Epithelial cell of proximal tubule (primary cell): ENCODE data around the gene THAP10. TPM values are rescaled to one million over a fixed set of nuclear protein-coding genes. Genes with fewer than 3 reads are reported as not detected.

Experiments
- DNase-seq: peaks from one replicate; pipeline ENCODE4 v3.0.0-alpha.2; 2011; ENCODE audit warnings: low read depth
- H3K4me3 ChIP-seq: 2 replicates; pipeline ENCODE4 v1.5.1; 2011; ENCODE audit warnings: low read depth, mild to moderate bottlenecking, low read length
- total RNA-seq: library from RNA; depleted of rRNA; stranded (reverse); fragments of >200 nt; gene quantifications from 2 replicates; pipeline ENCODE4 v1.2.3, GENCODE V29; 2015
- TF ChIP-seq, protein P1 (sequence below): conservative IDR thresholded peaks from 2 replicates; pipeline ENCODE4 v1.5.1; 2012; ENCODE audit warnings: low read depth, mild to moderate bottlenecking, low read length

The THAP10 gene
- total RNA-seq, 1 donor from 2014 or later: 9.1 TPM

- TF ChIP-seq, protein P1, sequence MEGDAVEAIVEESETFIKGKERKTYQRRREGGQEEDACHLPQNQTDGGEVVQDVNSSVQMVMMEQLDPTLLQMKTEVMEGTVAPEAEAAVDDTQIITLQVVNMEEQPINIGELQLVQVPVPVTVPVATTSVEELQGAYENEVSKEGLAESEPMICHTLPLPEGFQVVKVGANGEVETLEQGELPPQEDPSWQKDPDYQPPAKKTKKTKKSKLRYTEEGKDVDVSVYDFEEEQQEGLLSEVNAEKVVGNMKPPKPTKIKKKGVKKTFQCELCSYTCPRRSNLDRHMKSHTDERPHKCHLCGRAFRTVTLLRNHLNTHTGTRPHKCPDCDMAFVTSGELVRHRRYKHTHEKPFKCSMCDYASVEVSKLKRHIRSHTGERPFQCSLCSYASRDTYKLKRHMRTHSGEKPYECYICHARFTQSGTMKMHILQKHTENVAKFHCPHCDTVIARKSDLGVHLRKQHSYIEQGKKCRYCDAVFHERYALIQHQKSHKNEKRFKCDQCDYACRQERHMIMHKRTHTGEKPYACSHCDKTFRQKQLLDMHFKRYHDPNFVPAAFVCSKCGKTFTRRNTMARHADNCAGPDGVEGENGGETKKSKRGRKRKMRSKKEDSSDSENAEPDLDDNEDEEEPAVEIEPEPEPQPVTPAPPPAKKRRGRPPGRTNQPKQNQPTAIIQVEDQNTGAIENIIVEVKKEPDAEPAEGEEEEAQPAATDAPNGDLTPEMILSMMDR: no peak
- no peak overlapping the region for H3K4me3 ChIP-seq
- no peak for DNase-seq
Measured at GRCh38 chr15:70923311-70924080, 31.3 kb upstream of the THAP10 start.

- no peak overlapping the region for H3K4me3 ChIP-seq
- DNase-seq: no peak
- TF ChIP-seq, protein P1: no peak
Measured at GRCh38 chr15:70922119-70922518, 29.9 kb upstream of the THAP10 start.

DNA sequence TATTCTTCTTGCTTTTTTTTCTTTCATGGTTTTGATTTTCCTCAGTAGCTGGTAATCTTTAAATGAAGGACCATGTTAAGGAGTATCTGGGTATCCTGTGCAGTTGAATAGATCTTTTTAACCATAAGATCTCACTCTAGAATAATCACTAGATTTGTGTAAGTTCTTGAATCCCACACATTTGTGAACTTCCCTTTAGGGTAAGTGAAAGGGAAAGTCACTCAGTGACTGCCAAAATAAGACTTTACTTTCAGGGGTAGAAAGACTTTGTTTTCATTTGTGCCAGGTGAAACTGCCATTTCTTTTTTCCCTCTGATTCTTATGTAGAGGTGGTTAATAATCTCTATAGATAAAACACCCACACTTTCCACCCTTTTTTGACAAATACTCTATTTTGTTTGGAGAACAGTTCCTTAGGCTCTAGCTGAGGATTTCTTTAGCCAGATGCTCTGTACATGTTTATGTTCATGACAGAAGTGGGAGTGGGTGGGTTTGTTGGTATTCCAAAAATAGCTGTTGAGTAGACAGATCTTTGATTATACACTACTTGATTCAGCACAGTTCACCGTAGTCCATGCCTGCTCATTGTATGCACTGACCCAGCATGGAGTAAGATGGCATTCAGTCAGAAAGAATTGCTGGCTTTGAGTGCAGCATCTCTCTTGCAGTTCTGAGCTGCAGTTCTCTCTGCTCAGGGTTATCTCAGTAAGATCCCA, 28.9 kb upstream of the THAP10 start:
- DNase-seq: no peak
- TF ChIP-seq, protein P1: no peak

DNA sequence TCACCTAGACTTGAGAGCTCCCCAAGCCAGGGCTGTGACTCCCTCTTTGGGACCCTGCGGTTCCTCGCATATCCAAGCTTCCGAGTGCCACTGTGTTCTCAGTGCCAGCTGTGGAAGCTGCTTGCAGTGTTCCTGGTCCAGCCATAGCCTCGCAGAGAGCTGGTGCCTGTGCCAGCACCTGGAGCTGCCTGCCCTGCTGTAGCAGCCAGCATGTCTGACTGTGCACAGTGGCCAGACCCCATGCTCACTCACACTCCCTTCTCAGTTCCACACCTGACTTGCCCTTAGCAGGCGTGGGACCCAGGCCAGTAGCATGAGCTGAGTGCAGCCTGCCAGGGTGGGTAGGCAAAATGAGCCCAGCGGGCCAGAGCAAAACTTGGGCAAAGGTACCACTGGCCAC, 25.7 kb upstream of the THAP10 start:
- no peak for DNase-seq
- TF ChIP-seq, protein P1: no peak
- no peak overlapping the region for H3K4me3 ChIP-seq

More for the DNA sequence above, 28.9 kb upstream of the THAP10 start:
- no peak overlapping the region for H3K4me3 ChIP-seq

- H3K4me3 ChIP-seq: no peak overlapping the region
- DNase-seq: no peak
- TF ChIP-seq, protein P1: no peak
Measured at GRCh38 chr15:70916531-70916930, 24.3 kb upstream of the THAP10 start.

DNA sequence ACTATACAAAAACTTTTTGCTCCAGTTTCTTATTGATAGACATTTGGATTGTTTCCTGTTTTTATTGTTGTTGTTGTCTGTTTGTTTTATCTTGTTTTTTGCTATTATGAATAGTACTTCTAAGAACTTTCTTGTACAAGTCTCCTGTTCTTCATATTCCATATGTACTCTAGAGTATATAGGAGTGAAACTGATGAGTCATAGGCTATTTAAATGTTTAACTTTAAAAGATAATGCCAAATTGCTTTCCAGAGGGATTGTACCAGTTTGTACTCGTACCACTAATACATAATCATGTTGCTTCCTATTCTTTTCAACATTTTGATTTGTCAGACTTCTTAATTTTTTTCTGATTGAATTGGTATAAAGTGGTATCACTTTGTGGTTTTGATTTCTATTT, 20.0 kb upstream of the THAP10 start:
- TF ChIP-seq, protein P1: no peak
- DNase-seq: no peak
- no peak overlapping the region for H3K4me3 ChIP-seq

GRCh38 chr15:70910958-70911357, 18.7 kb upstream of the THAP10 start:
- TF ChIP-seq, protein P1: no peak
- no peak for DNase-seq
- H3K4me3 ChIP-seq: no peak overlapping the region
